HG02885 (cell line): Measurements from ENCODE around the gene APC.
"Not testable (repeated sequence)": the region's sequence is repeated elsewhere in the genome, so short reads cannot be mapped to it uniquely, and the experiment has no call there.

Experiments used
- ATAC-seq: cut with Tn5 transposase; IDR thresholded peaks from one replicate; pipeline ENCODE4 v1.9.1; 2021; ENCODE audit warnings: mild to moderate bottlenecking; ENCODE audit not compliant: unreplicated experiment, poor library complexity

The APC gene

GRCh38 chr5:112713206-112713605 is 24.5 kb upstream of the APC start:
- ATAC-seq: no peak

GRCh38 chr5:112716895-112717294 is 20.8 kb upstream of the APC start:
- not testable (repeated sequence) for ATAC-seq

- no peak for ATAC-seq
Observed at GRCh38 chr5:112717506-112718082, 20.1 kb upstream of the APC start.

GRCh38 chr5:112718344-112718743 is 19.3 kb upstream of the APC start:
- ATAC-seq: no peak

- ATAC-seq: no peak
Observed at GRCh38 chr5:112720576-112720975, 17.1 kb upstream of the APC start.

- ATAC-seq: no peak
Observed at GRCh38 chr5:112724901-112725300, 12.8 kb upstream of the APC start.

- ATAC-seq: no peak
Observed at GRCh38 chr5:112729630-112730029, 8.1 kb upstream of the APC start.

GRCh38 chr5:112732131-112732530 is 5.6 kb upstream of the APC start:
- no peak for ATAC-seq

GRCh38 chr5:112733586-112733985 is 4.1 kb upstream of the APC start:
- no peak for ATAC-seq

- ATAC-seq: no peak
Observed at GRCh38 chr5:112734597-112734996, 3.1 kb upstream of the APC start.

- ATAC-seq: no peak
Observed at GRCh38 chr5:112735702-112736101, 2.0 kb upstream of the APC start.

GRCh38 chr5:112737070-112737462 is 619 bp upstream of the APC start:
- ATAC-seq: no peak

GRCh38 chr5:112738191-112738560 is 491 bp downstream of the APC start:
- ATAC-seq: peak; percentile 35

GRCh38 chr5:112742424-112742823 is 4.7 kb downstream of the APC start:
- ATAC-seq: no peak

GRCh38 chr5:112743631-112744030 is 5.9 kb downstream of the APC start:
- ATAC-seq: no peak

GRCh38 chr5:112752335-112752734 is 14.7 kb downstream of the APC start:
- no peak for ATAC-seq

- no peak for ATAC-seq
Observed at GRCh38 chr5:112755703-112756102, 18.0 kb downstream of the APC start.

GRCh38 chr5:112757468-112758208 is 20.0 kb downstream of the APC start:
- ATAC-seq: peak; percentile 93

- no peak for ATAC-seq
Observed at GRCh38 chr5:112758676-112759075, 21.0 kb downstream of the APC start.

- ATAC-seq: no peak
Observed at GRCh38 chr5:112762113-112762810, 24.6 kb downstream of the APC start.

- ATAC-seq: no peak
Observed at GRCh38 chr5:112763165-112763564, 25.5 kb downstream of the APC start.

GRCh38 chr5:112772124-112772523 is 34.4 kb downstream of the APC start:
- ATAC-seq: no peak
